Brain microvascular endothelial cell (primary cell): ENCODE data around the gene CD58.
A peak's percentile ranks its signal among the peaks of the same experiment; 100 is the strongest.

Source experiments
- DNase-seq: peaks from one replicate; pipeline ENCODE4 v3.0.0-alpha.2; 2020
- H3K27ac ChIP-seq: fragments of 250-450 bp; sonication (Bioruptor Pico); 2 replicates; pipeline ENCODE4 v1.5.1; 2020; ENCODE audit warnings: mild to moderate bottlenecking, moderate library complexity
- H3K27me3 ChIP-seq: fragments of 250-450 bp; sonication (Bioruptor Pico); replicated peaks from 2 replicates; pipeline ENCODE4 v1.5.1; 2020; ENCODE audit warnings: mild to moderate bottlenecking
- H3K36me3 ChIP-seq: fragments of 250-450 bp; sonication (Bioruptor Pico); replicated peaks from 2 replicates; pipeline ENCODE4 v1.5.1; 2020; ENCODE audit warnings: mild to moderate bottlenecking
- H3K4me3 ChIP-seq: 2 replicates; pipeline ENCODE4 v1.5.1; 2011; ENCODE audit warnings: low read depth, mild to moderate bottlenecking, control low read depth, low read length, moderate library complexity
- in situ Hi-C: cut with HindIII; loops from 2 replicates; pipeline ENCODE4 v1.10.0; 2017; ENCODE audit warnings: low sequenced_read_pairs, low pct_ligation_motif_present
- TF ChIP-seq, protein P1 (sequence below): IDR thresholded peaks from 2 replicates; pipeline ENCODE4 v1.5.1; 2011; ENCODE audit warnings: low read depth, mild to moderate bottlenecking, moderate library complexity, low read length, control low read depth, inconsistent platforms; ENCODE audit errors: missing control alignments

The CD58 gene

DNA sequence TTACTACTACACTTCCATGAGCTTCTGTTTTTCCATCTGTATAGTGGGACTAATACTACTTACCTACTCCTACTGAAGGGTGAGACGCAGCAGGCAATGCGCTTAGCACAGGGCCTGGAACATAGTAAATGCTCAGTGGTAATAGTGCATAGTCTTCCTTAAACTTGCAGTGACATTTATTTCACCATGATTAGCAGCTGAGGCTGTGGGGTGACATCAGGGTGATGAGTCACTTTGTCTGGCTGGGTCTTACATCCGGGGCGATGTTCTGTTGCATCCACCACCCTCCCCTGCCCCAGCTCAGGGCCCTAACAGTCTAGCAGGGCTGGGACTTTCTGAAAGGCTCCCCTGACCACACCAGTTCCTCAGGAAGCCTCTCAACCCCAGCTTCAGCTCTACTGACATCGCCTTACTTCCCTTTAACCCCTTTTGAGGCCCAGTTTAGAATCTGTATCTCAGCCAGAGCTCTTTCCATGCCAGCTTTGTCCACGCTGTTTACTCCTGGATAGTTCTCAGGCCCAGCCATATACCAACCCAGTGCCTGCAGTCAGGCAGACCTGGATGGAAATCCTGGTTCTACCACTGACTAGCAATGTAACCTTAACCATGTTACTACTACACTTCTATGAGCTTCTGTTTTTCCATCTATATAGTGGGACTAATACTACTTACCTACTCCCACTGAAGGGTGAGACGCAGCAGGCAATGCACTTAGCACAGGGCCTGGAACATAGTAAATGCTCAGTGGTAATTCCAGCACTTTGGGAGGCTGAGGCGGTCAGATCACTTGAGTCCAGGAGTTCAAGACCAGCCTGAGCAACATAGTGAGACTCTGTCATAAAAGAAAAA is 66.3 kb downstream of the CD58 start:
- Histone ChIP-seq H3K4me3 (no peak overlapping the region), H3K36me3 (no peaks in the 10 kb centered on the region), H3K27ac (peak overlapping the region; percentile 79), H3K27me3 (no peaks in the 10 kb centered on the region)
- in situ Hi-C loops = no loop called here
- DNase-seq = peak; percentile 86
- TF ChIP-seq, protein P1, sequence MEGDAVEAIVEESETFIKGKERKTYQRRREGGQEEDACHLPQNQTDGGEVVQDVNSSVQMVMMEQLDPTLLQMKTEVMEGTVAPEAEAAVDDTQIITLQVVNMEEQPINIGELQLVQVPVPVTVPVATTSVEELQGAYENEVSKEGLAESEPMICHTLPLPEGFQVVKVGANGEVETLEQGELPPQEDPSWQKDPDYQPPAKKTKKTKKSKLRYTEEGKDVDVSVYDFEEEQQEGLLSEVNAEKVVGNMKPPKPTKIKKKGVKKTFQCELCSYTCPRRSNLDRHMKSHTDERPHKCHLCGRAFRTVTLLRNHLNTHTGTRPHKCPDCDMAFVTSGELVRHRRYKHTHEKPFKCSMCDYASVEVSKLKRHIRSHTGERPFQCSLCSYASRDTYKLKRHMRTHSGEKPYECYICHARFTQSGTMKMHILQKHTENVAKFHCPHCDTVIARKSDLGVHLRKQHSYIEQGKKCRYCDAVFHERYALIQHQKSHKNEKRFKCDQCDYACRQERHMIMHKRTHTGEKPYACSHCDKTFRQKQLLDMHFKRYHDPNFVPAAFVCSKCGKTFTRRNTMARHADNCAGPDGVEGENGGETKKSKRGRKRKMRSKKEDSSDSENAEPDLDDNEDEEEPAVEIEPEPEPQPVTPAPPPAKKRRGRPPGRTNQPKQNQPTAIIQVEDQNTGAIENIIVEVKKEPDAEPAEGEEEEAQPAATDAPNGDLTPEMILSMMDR = no peak

DNA sequence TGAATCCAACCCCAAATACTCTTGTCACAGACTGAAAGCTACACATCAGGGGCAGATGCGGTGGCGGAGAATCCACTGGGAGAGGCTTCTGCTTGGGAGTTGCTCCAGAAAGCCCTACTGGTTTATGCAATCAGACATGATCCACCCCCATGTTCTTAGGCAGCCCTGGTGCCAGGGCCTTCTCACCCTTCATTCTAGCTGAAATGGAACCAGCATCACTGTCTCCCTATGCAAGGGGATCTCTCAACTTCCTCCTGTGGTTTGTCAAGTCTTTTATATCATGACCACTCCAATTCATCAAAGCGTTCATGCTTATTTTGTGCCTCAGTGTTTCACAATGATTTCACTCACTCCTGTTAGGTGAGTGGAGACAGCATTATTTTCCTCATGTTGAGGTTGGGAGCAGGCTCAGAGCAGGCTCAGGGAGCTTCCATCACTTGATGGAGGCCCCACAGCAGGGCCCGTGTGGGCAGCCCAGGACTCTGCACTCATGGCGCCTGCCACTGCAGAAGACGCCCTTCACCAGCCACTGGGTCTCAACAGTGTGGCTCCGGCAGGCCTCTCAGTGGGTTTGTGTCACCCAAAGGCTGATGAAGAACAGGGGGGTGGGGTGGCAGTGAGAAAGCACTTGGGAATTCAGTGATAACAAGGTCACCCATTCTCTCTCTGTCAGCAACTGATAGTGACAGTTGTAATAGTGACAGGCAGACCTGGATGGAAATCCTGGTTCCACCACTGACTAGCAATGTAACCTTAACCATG is 67.1 kb downstream of the CD58 start:
- TF ChIP-seq, protein P1 = no peak
- Histone ChIP-seq H3K4me3 (no peak overlapping the region), H3K36me3 (no peaks in the 10 kb centered on the region), H3K27ac (peak overlapping the region; percentile 79), H3K27me3 (no peaks in the 10 kb centered on the region)
- in situ Hi-C loops = no loop called here
- DNase-seq = no peak

DNA sequence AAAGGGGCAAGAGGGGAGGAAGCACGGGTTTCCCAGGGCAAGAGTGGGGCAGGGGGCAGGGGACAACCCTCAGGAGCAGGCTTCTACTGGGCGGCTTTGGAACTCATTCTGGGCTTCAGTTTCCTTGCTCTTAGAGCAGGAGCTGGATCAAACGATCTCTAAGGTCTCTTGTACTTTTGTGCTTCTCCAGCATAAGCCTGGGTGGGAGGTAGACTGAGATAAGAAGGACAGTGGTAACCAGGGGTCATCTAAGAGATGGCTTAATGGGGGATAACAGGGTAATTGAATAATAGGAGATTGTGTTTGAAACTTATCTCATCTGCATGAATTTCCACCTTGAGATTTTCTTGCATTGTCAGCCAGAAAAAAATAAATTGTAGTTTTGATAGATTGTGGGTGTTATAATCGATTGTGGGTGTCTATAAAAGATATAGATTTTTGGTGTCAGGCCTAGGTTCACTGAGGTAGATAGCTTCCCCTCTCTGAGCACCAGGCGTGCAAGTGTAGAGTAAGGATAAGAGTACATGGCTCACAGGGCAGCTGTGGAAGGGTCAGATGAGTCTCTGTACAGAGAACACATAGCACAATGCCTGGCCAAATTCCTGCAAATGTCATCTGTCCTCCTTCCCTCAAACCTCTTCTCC is 68.0 kb downstream of the CD58 start:
- H3K36me3 ChIP-seq = no peaks in the 10 kb centered on the region
- TF ChIP-seq, protein P1 = no peak
- in situ Hi-C loops = no loop called here
- DNase-seq = no peak
- no peak overlapping the region for H3K4me3 ChIP-seq
- no peaks in the 10 kb centered on the region for H3K27me3 ChIP-seq
- H3K27ac ChIP-seq = no peak overlapping the region

DNA sequence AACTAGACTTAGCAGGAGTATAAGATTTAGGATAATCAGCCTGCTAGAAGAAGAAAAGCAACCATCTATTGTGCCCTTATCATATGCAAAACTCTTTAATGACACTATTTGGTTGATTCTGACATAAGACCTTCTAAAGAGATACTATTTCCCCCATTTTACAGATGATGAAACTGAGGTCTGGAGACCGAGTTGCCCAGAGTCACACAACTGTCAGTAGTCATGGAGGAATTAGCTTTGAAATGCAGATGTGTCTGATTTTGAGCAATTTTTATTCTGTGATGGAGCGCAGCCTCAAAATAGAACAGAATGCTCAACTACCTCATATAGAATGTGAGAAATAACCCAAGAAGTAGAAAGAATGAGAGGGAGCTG is 69.0 kb downstream of the CD58 start:
- Histone ChIP-seq H3K27ac (no peak overlapping the region), H3K27me3 (no peaks in the 10 kb centered on the region), H3K4me3 (no peak overlapping the region), H3K36me3 (no peaks in the 10 kb centered on the region)
- TF ChIP-seq, protein P1 = no peak
- in situ Hi-C loops = no loop called here
- DNase-seq = no peak

DNA sequence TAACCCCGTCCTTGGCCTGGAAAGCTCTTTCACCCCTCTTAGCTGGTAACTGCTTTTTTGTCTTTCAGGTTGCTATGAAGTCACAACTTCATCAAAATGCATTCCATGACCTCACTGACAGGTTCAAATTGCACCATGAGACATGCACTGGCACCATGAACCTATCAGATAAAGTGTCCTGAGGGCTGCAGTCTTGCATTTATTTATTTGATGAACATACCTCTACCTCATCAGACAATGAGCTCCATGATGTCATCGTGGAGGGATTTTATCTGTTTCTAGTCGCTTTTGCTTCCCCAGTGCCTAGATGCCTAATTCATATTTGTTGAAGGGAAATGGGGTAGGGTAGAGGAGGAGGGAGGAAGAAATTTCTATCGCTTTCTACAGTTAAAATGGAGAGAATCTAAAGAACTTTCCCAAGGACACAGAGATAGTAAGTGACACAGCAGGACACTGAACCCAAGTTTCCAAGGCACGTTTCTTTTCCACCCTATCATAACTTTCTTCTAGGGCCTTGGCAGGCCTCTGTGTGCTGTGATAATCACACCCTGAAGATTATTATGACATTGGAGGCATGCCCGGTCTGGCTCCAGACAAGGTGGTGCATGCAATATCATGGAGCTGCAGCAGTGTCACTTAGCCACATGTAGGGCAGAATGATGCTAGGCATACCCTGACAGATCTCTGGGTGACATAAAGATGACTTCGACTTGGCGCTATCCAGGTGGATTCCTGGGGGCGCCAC is 69.5 kb downstream of the CD58 start:
- no peak overlapping the region for H3K27ac ChIP-seq
- in situ Hi-C loops = no loop called here
- no peak for DNase-seq
- no peaks in the 10 kb centered on the region for H3K36me3 ChIP-seq
- H3K4me3 ChIP-seq = no peak overlapping the region
- no peaks in the 10 kb centered on the region for H3K27me3 ChIP-seq
- TF ChIP-seq, protein P1 = no peak
